Kidney epithelial cell (primary cell): ENCODE data around the gene TSFM. TPM values are rescaled to one million over a fixed set of nuclear protein-coding genes. Genes with fewer than 3 reads are reported as not detected.

ENCODE experiments used
- DNase-seq: peaks from one replicate; pipeline ENCODE4 v3.0.0-alpha.2; 2010; ENCODE audit warnings: low read depth
- H3K27me3 ChIP-seq: 2 replicates; pipeline ENCODE4 v1.6.0; 2011; ENCODE audit warnings: low read length; ENCODE audit not compliant: control insufficient read depth, insufficient read depth
- H3K36me3 ChIP-seq: 2 replicates; pipeline ENCODE4 v1.5.1; 2011; ENCODE audit warnings: low read length; ENCODE audit not compliant: control insufficient read depth, insufficient read depth
- H3K4me3 ChIP-seq: 2 replicates; pipeline ENCODE4 v1.5.1; 2011; ENCODE audit warnings: low read depth, mild to moderate bottlenecking, control low read depth, low read length
- CTCF ChIP-seq: IDR thresholded peaks from 2 replicates; pipeline ENCODE4 v1.5.1; 2011; ENCODE audit warnings: mild to moderate bottlenecking, moderate library complexity, low read length, control low read depth, inconsistent platforms; ENCODE audit not compliant: insufficient read depth, poor library complexity, severe bottlenecking
- total RNA-seq: library from RNA; depleted of rRNA; stranded (reverse); fragments of >200 nt; gene quantifications from 2 replicates; pipeline ENCODE4 v1.2.3, GENCODE V29; 2015

TSFM gene
- total RNA-seq, 1 donor from 2014 or later, result 21.5 TPM

- Histone ChIP-seq H3K4me3 (no peak overlapping the region), H3K36me3 (peaks cover 1% of the 10 kb centered on the region), H3K27me3 (no peaks in the 10 kb centered on the region)
- DNase-seq, result no peak
- no peak for TF ChIP-seq CTCF
Measured at GRCh38 chr12:57811028-57811755, 28.6 kb downstream of the TSFM start.

GRCh38 chr12:57813111-57813970 lies 30.8 kb downstream of the TSFM start:
- H3K4me3 ChIP-seq, result no peak overlapping the region

GRCh38 chr12:57813971-57814772 lies 31.6 kb downstream of the TSFM start:
- no peaks in the 10 kb centered on the region for H3K27me3 ChIP-seq
- no peak for DNase-seq
- H3K4me3 ChIP-seq, result no peak overlapping the region
- H3K36me3 ChIP-seq, result peaks cover 2% of the 10 kb centered on the region
- TF ChIP-seq CTCF, result no peak

More at GRCh38 chr12:57813111-57813970, 30.8 kb downstream of the TSFM start:
- TF ChIP-seq CTCF, result no peak
- no peaks in the 10 kb centered on the region for H3K36me3 ChIP-seq
- no peak for DNase-seq
- H3K27me3 ChIP-seq, result no peaks in the 10 kb centered on the region

GRCh38 chr12:57815177-57816000 lies 32.8 kb downstream of the TSFM start:
- Histone ChIP-seq H3K4me3 (no peak overlapping the region), H3K27me3 (no peaks in the 10 kb centered on the region), H3K36me3 (peaks cover 2% of the 10 kb centered on the region)
- no peak for DNase-seq
- no peak for TF ChIP-seq CTCF
